GM21576 (cell line): ENCODE results near the gene DLX3.

Source experiments
- ATAC-seq: cut with Tn5 transposase; IDR thresholded peaks from one replicate; pipeline ENCODE4 v1.9.1; 2021; ENCODE audit warnings: mild to moderate bottlenecking, moderate library complexity; ENCODE audit not compliant: unreplicated experiment

The DLX3 gene

GRCh38 chr17:50024808-50025207 is 29.8 kb upstream of the DLX3 start:
- ATAC-seq: no peak

GRCh38 chr17:50023520-50023919 is 28.5 kb upstream of the DLX3 start:
- ATAC-seq: no peak

- no peak for ATAC-seq
These were observed 27.6 kb upstream of the DLX3 start for GRCh38 chr17:50022463-50023130.

- ATAC-seq: no peak
These were observed 26.8 kb upstream of the DLX3 start for GRCh38 chr17:50021681-50022370.

DNA sequence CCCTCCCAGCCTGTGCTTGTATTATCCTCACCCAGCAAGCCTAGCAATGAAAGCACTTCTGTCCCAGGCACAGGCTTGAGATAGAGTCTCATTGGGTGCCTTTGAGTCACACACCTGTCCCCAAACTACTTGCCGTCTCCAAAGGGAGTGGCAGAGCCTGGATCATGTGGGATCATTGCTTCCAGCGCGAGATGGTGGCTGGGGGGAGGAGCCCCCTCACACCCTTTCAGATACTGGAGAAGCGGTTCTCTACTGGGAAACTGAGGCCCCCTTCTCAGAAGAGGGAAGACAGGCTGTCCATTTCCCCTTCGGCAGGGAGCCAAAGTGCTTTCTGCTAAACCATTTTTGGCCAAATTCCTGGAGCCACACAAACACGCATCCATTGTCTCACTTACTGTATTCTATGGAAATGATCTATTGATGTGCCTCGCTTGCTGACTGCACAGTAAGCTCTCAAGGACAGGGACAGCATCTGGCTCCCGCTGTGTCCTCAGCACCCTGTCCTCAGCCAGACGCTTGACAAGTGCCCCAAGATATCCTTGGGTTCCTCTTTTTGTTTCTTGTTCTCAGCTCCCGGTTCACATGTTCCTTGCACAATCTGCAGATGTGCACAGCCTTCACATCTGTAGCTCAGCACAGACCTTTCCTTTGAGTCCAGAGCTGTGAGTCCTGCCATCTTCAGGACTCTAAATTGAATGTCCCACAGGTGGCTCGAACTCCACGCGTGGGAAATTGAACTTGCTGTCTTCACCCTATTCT is 26.0 kb upstream of the DLX3 start:
- ATAC-seq: no peak

- ATAC-seq: no peak
These were observed 23.9 kb upstream of the DLX3 start for GRCh38 chr17:50018909-50019308.

GRCh38 chr17:50015146-50015545 is 20.1 kb upstream of the DLX3 start:
- ATAC-seq: no peak

- ATAC-seq: no peak
These were observed 19.6 kb upstream of the DLX3 start for GRCh38 chr17:50014471-50015088.

GRCh38 chr17:50013079-50013478 is 18.1 kb upstream of the DLX3 start:
- ATAC-seq: no peak

- ATAC-seq: no peak
These were observed 14.3 kb upstream of the DLX3 start for GRCh38 chr17:50009282-50009681.

GRCh38 chr17:50003911-50004310 is 8.9 kb upstream of the DLX3 start:
- no peak for ATAC-seq

- ATAC-seq: no peak
These were observed 4.0 kb upstream of the DLX3 start for GRCh38 chr17:49998836-49999511.

DNA sequence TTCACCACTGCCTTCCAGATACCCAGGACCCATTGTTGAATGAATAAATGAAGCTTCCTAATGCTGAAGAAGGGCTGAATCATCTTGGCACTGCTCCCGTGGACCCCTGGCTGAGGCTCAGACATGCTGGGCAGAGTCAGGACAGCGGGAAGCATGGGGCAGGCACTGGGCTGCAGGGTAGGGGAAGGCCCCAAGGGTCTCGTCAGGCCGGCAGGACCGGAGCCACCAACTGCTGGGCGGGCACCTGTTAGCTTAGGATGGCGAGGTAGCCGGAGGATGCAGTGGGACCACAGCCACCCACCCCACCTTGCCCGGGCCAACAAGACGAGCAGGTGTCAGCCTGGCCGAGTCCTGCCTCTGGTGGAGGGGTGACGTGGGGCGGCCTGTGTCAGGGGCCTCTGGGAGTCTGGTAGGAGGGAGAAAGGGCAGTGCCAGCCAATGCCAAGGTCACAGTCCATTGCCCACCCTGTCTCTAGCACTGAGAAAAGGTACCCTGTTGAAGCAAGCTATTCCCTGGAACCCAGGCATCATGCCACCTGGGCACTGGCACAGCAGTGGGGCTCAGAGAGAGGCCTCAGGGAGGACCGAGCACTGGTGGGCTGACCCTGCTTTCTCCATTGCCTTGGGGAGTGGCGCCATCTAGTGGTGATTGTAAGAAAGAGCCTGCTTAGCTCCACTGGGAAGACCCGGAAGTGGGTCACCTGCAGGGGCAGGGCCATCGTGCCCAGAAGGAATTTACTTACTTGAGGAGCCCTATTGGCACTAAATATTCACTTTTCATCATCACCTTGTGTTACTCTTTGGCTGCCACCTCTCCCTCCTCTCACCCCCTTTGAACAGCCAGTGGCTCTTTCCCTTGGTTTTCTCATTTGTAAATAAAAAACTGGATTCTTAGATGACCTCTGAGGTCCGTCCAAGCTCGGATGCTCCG is 3.0 kb upstream of the DLX3 start:
- ATAC-seq: no peak

DNA sequence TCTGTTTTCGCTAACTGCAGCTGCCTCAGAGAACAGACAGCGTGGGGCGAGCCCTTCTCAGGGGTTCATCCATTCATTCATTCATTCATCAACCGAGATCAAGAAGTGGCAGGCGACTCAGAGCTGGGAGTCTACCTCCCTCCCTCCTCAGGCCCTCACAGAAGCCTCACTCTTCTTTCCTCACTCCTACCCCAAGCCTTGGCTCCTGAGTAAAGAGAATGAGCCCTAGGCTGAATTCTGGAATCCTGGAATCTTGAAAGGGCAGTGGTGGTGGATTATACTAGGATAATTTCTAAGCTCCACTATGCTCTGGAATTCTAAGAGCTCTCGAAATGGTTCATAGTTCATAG is 2.3 kb upstream of the DLX3 start:
- ATAC-seq: no peak

DNA sequence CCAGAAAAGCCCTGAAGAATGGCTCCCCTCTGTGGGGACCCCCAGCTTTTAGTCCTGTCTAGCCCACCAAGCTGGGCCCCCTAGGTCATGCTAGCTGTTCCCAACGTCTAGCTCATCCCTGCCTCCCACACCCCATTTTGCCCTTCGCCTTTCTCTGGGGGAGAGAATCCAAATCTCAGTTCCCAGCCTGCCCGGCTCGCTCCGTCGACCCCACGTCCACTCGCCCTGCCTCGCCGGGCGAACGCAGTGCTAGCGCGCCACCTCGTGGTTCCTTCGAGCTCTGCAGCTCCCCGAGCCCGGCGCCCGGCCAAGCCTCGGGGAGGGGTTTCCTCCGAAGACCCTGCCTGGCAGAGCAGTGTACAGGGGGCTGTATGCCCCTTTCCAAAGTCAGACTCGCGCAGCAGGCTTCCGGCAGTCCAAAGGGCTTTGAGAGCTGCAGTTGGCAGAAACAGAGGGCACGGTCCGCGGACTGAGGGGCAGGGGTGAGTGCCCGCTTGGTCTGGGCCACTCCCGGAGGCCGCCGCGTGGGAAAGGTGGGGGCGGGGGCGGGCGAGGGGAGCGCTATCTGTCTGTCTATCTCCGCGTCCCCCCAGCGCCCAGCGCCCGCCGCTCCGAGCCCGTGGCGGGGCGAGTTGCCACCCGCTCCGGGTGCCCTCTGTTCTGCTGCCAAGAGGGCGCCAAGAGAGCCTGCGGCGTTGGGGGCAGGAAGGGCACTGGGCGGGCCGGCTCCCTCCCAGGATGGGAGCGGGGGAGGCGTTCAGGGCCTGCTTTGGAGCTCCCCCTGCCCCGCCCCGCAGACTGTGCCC is 1.7 kb upstream of the DLX3 start:
- ATAC-seq: no peak

DNA sequence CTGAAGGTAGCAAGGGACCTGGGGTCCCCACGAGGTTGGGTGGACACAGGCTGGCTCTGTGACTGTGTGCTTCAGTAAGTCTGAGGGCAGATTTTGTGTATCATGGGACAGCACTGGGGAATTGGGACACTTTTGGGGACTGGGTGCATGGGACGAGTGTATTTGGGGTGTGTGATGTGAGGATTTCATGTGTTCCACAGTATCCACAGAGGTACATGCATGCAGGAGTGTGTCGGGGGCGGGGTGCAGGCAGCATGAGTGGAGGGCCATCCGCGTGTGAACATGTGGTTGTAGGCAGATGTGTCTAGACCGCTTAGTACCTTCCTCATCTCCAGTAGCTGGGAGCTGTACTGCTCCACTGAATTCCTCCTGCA is 1.1 kb upstream of the DLX3 start:
- no peak for ATAC-seq

GRCh38 chr17:49994085-49995054 is 654 bp downstream of the DLX3 start:
- ATAC-seq: no peak

DNA sequence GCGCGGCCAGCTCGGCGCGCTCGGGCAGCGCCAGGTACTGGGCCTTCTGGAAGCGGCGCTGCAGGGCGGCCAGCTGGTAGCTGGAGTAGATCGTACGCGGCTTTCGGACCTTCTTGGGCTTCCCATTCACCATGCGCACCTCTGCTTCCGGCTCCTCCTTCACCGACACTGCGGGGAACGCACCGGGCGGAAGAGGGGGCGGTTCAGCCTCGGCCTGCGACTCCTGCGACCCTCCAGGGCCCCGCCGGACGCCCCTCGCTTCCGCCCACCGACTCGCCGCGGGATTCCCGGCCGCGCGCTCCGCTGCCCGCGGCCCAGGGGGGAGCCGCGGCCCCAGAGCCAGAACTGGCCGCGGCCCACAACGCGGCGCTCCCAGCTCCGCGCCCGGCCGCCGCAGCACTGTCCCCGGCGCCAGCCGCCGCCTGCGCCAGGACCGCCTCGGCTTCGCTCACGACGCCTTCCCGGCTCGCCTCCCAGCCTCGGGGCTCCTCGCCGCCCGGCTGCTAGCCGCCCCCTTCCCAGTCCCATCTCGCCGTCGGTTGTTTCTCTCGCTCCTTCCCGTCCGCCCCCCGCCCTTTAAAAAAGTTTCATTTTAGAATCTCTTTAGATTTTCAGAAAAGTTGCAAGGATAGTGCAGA is 1.5 kb downstream of the DLX3 start:
- ATAC-seq: no peak
